Upper lobe of right lung (tissue), 1 donor: ENCODE results near the gene ESR1. TPM values are rescaled to one million over a fixed set of nuclear protein-coding genes. Genes with fewer than 3 reads are reported as not detected.

Source experiments
- ATAC-seq: fragments of 200-7000 bp; cut with Tn5 transposase; one replicate; pipeline ENCODE4 v1.9.1; 2020; ENCODE audit warnings: mild to moderate bottlenecking, moderate library complexity
- DNase-seq: peaks from one replicate; pipeline ENCODE4 v3.0.0-alpha.2; 2020
- H3K27ac ChIP-seq: fragments of 200-600 bp; one replicate; pipeline ENCODE4 v1.8.0; 2022
- H3K27me3 ChIP-seq: fragments of 200-600 bp; one replicate; pipeline ENCODE4 v1.8.0; 2022; ENCODE audit warnings: mild to moderate bottlenecking
- H3K36me3 ChIP-seq: fragments of 200-600 bp; one replicate; pipeline ENCODE4 v1.8.0; 2022
- H3K4me1 ChIP-seq: fragments of 200-600 bp; one replicate; pipeline ENCODE4 v1.8.0; 2022
- H3K4me3 ChIP-seq: fragments of 200-600 bp; one replicate; pipeline ENCODE4 v1.8.0; 2022; ENCODE audit warnings: mild to moderate bottlenecking
- H3K9me3 ChIP-seq: fragments of 200-600 bp; one replicate; pipeline ENCODE4 v1.8.0; 2022
- intact Hi-C: fragments of 100-400 bp; cut with DNase I; formaldehyde crosslinking; loops from one replicate; pipeline ENCODE4 v1.11.0; 2022
- total RNA-seq: library from RNA; stranded (reverse); fragmentation: NEBNext Ultra II Directional; extraction: Animal tissue kit (Norgen Biotek cat#: 25700); gene quantifications from one replicate; pipeline ENCODE4 v1.2.1, GENCODE V29; 2021
- TF ChIP-seq, protein P1 (sequence below): fragments of 200-600 bp; IDR thresholded peaks from one replicate; pipeline ENCODE4 v1.8.0; 2022; ENCODE audit warnings: antibody characterized with exemption
- donor health status: DM: no; HTN: yes; CAD: no; lungs with severe emphysema.

The ESR1 gene
- total RNA-seq, 1 donor from 2014 or later = 5.7 TPM

DNA sequence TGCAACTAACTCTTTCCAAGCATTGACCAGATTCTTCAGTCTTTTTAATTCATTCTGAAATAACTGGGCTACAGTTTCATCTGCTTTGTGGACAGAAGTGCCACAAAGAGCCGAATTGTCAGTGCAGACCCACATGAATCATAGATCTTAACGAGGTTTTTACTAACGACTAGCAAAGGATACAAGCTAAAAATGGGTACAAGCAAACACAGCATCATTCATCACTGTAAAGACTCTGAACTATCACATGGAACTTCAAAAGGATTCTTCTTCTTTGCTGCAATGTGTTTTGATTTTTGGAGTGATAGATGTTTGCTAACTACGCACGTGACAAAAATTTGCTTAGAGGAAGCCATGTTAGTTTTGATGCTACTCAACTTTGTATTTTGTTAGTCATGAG lies 227.1 kb downstream of the ESR1 start:
- Histone ChIP-seq H3K4me3 (no peak overlapping the region), H3K27ac (no peak overlapping the region), H3K27me3 (no peaks in the 10 kb centered on the region), H3K36me3 (no peaks in the 10 kb centered on the region), H3K4me1 (no peaks in the 10 kb centered on the region), H3K9me3 (no peaks in the 10 kb centered on the region)
- no peak for DNase-seq
- TF ChIP-seq, protein P1, sequence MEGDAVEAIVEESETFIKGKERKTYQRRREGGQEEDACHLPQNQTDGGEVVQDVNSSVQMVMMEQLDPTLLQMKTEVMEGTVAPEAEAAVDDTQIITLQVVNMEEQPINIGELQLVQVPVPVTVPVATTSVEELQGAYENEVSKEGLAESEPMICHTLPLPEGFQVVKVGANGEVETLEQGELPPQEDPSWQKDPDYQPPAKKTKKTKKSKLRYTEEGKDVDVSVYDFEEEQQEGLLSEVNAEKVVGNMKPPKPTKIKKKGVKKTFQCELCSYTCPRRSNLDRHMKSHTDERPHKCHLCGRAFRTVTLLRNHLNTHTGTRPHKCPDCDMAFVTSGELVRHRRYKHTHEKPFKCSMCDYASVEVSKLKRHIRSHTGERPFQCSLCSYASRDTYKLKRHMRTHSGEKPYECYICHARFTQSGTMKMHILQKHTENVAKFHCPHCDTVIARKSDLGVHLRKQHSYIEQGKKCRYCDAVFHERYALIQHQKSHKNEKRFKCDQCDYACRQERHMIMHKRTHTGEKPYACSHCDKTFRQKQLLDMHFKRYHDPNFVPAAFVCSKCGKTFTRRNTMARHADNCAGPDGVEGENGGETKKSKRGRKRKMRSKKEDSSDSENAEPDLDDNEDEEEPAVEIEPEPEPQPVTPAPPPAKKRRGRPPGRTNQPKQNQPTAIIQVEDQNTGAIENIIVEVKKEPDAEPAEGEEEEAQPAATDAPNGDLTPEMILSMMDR = no peak
- intact Hi-C loops = no loop called here
- no peak for ATAC-seq

DNA sequence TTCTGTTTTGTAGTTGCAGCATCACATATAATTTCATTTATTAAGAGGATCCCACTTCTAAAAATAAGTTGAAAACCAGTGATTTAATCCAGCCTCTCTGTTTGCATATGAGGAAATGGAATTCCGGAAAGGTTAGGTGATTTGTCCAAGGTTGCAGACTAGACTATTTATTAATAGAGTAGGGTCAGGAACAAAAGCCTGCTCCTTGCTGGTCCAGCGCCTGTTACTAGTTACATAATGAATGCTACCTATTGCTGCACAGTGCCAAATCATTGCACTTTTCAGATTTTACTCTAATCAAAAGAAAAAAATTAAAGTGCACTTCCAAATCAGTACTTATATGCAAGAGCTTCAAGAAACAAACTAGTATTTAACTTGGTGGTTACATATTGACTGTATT lies 238.6 kb downstream of the ESR1 start:
- Histone ChIP-seq H3K36me3 (no peaks in the 10 kb centered on the region), H3K9me3 (no peaks in the 10 kb centered on the region), H3K27me3 (no peaks in the 10 kb centered on the region), H3K4me1 (no peaks in the 10 kb centered on the region), H3K4me3 (no peak overlapping the region), H3K27ac (no peak overlapping the region)
- DNase-seq (no peak), ATAC-seq (no peak)
- TF ChIP-seq, protein P1 = no peak
- intact Hi-C loops = no loop called here

DNA sequence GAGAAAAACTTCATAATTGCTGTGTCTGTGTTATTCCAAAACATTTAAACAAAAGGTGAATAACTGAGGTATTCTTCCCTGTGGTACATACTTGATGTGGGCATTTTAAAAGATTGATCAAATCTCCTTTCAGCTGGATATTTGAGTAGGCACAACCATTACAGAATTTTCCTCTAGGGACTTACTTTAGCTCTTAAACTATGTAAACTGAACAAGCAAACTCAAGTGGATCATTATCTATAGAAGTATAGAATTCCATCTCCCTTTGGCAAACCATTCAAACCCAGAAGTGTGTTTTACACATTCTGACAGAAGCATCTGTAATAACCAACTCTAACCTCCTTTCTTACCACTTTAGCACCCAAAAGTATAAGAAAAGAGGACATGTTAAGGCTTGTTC lies 241.4 kb downstream of the ESR1 start:
- H3K27me3 ChIP-seq = no peaks in the 10 kb centered on the region
- no peaks in the 10 kb centered on the region for H3K9me3 ChIP-seq
- no peaks in the 10 kb centered on the region for H3K4me1 ChIP-seq
- no peaks in the 10 kb centered on the region for H3K36me3 ChIP-seq
- H3K4me3 ChIP-seq = no peak overlapping the region
- intact Hi-C loops = no loop called here
- H3K27ac ChIP-seq = no peak overlapping the region
- TF ChIP-seq, protein P1 = no peak
- no peak for DNase-seq
- no peak for ATAC-seq

DNA sequence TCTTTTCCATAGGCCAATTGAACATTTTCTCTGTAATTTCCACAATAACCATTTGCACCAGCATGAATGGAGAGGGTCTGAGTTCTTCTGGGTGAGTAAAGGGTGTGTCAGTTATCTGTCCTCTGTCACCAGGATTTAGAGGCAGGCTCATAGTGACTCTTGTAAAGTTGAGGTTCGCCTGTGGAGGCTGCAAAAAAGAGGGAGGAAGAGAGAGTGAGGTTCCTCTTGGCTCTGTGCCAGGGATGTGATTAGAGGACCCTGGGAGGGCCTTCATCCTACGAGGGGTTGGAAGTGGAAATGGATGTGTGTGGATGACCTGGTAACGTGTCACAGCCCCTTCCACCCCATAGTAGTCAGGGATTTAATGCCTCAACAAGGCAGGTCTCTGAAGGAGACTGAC lies 242.0 kb downstream of the ESR1 start:
- ATAC-seq (peak; percentile 14), DNase-seq (no peak)
- Histone ChIP-seq H3K4me1 (no peaks in the 10 kb centered on the region), H3K9me3 (no peaks in the 10 kb centered on the region), H3K27me3 (no peaks in the 10 kb centered on the region), H3K4me3 (no peak overlapping the region), H3K36me3 (no peaks in the 10 kb centered on the region), H3K27ac (no peak overlapping the region)
- intact Hi-C loops = no loop called here
- TF ChIP-seq, protein P1 = no peak

DNA sequence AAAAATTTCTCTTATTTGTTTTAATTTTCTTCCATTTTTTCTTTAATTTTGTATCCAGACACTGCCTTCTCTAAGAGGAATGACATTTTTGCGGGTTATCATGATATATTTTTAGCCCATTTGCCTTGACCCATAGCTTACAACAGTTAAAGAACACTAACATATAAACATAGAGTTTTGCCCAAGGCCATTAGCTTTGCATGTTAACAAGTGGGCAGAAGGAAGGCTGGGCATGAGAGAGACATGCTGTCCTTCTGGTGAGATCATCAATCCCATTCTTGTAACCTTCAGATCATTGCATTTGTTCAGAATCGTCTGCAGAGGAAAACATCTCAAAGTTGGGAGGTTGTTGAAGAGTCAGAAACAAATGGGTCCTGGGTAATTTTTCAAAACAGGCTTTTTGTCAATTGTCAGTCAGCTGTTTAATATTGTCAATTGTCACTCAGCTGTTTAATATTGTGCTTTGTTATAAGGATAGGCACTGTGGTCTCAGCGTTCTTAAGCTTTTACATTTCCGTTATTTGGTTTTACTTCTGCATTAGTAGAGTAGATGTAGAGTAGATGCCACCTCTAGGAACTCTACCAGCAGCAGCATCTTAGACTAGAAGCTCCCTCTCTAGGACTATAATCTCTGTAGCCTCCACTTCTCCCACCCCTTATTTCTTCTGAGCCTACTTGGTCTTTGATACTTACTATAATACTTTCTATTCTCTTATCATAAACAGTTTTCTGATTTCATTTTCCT lies 243.1 kb downstream of the ESR1 start:
- Histone ChIP-seq H3K36me3 (no peaks in the 10 kb centered on the region), H3K4me1 (no peaks in the 10 kb centered on the region), H3K4me3 (no peak overlapping the region), H3K27ac (no peak overlapping the region), H3K27me3 (no peaks in the 10 kb centered on the region), H3K9me3 (no peaks in the 10 kb centered on the region)
- DNase-seq (no peak), ATAC-seq (no peak)
- intact Hi-C loops = no loop called here
- TF ChIP-seq, protein P1 = no peak

DNA sequence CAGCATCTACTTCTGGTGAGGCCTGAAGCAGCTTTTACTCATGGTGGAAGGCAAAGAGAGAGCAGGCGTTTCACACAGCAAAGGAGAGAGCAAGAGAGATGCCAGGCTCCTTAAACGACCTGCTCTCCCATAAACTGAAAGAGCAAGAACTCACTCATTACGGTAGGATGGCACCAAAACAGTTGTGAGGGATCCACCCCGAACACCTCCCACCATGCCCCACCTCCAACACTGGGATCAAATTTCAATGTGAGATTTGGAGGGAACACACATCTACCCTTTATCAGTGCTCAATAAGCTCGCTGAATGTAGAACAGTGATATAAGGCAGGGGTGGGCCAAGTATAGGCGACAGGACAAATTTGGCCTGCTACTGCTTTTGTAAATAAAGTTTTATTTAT lies 244.6 kb downstream of the ESR1 start:
- no peaks in the 10 kb centered on the region for H3K27me3 ChIP-seq
- H3K4me3 ChIP-seq = no peak overlapping the region
- TF ChIP-seq, protein P1 = no peak
- no peaks in the 10 kb centered on the region for H3K4me1 ChIP-seq
- no peak overlapping the region for H3K27ac ChIP-seq
- H3K36me3 ChIP-seq = no peaks in the 10 kb centered on the region
- ATAC-seq (no peak), DNase-seq (no peak)
- H3K9me3 ChIP-seq = no peaks in the 10 kb centered on the region
- intact Hi-C loops = no loop called here
